CD14-positive monocyte (primary cell): ENCODE results near the gene RUNX2. TPM values are rescaled to one million over a fixed set of nuclear protein-coding genes. Genes with fewer than 3 reads are reported as not detected.

Experiments
- DNase-seq, 3 donors: peaks; one replicate each; pipeline ENCODE4 v3.0.0-alpha.2; 2011 to 2022
- H2AFZ ChIP-seq: 2 replicates; pipeline ENCODE4 v1.6.0; 2012; ENCODE audit warnings: mild to moderate bottlenecking, low read depth, low read length, inconsistent platforms; ENCODE audit not compliant: insufficient read depth, poor library complexity, severe bottlenecking
- H3K27ac ChIP-seq, 2 donors: 1 replicate in 1 of 2; 2 replicates in 1 of 2; pipeline ENCODE4 v1.5.1; 2012 to 2013; ENCODE audit warnings: low read length in 2 of 2, control low read depth in 1 of 2, inconsistent platforms in 1 of 2, low read depth in 1 of 2, mild to moderate bottlenecking in 1 of 2
- H3K27me3 ChIP-seq, 2 donors: one replicate each; pipeline versions ENCODE4 v1.6.0 to v1.6.1; 2011 to 2013; ENCODE audit warnings: low read length in 2 of 2; ENCODE audit not compliant: control insufficient read depth in 2 of 2, insufficient read depth in 2 of 2
- H3K36me3 ChIP-seq, 2 donors: replicated peaks in 1 of 2; 1 replicate in 1 of 2; 2 replicates in 1 of 2; pipeline versions ENCODE4 v1.5.1 to v1.6.1; 2012 to 2013; ENCODE audit warnings: low read length in 2 of 2, control low read depth in 1 of 2, inconsistent platforms in 1 of 2, mild to moderate bottlenecking in 1 of 2; ENCODE audit not compliant: insufficient read depth in 2 of 2, control insufficient read depth in 1 of 2
- H3K4me1 ChIP-seq, 2 donors: 1 replicate in 1 of 2; 2 replicates in 1 of 2; pipeline versions ENCODE4 v1.5.1 to v1.6.1; 2012 to 2013; ENCODE audit warnings: low read length in 2 of 2, control low read depth in 1 of 2, inconsistent platforms in 1 of 2, mild to moderate bottlenecking in 1 of 2, moderate library complexity in 1 of 2; ENCODE audit not compliant: insufficient read depth in 2 of 2, control insufficient read depth in 1 of 2
- H3K4me2 ChIP-seq: replicated peaks from 2 replicates; pipeline ENCODE3; 2012; ENCODE audit warnings: low read length, moderate library complexity, mild to moderate bottlenecking; ENCODE audit not compliant: poor library complexity, severe bottlenecking; ENCODE audit errors: extremely low read depth
- H3K4me3 ChIP-seq, 3 experiments: fragments of 200-600 bp in 1 of 3; sonication (generic) in 1 of 3; replicated peaks in 1 of 3; 1 replicate in 2 of 3; 2 replicates in 1 of 3; pipeline ENCODE4 v1.5.1; 2011 to 2013; ENCODE audit warnings: low read length in 3 of 3, mild to moderate bottlenecking in 3 of 3, control low read depth in 2 of 3, low read depth in 2 of 3, inconsistent platforms in 1 of 3, moderate library complexity in 1 of 3
- H3K79me2 ChIP-seq: 2 replicates; pipeline ENCODE4 v1.6.0; 2012; ENCODE audit warnings: mild to moderate bottlenecking, control low read depth, inconsistent platforms, low read length, moderate library complexity; ENCODE audit not compliant: insufficient read depth
- H3K9ac ChIP-seq: 2 replicates; pipeline ENCODE4 v1.6.0; 2017; ENCODE audit warnings: low read length, mild to moderate bottlenecking; ENCODE audit not compliant: insufficient read depth, poor library complexity, severe bottlenecking
- H3K9me3 ChIP-seq, 2 donors: replicated peaks in 1 of 2; 1 replicate in 1 of 2; 2 replicates in 1 of 2; pipeline versions ENCODE4 v1.5.1 to v1.6.1; 2012 to 2013; ENCODE audit warnings: low read length in 2 of 2, control low read depth in 1 of 2; ENCODE audit not compliant: control insufficient read depth in 1 of 2, insufficient read depth in 1 of 2
- H4K20me1 ChIP-seq: 2 replicates; pipeline ENCODE4 v1.6.0; 2012; ENCODE audit warnings: mild to moderate bottlenecking, low read length, control low read depth, moderate library complexity; ENCODE audit not compliant: insufficient read depth
- H3K27ac Mint-ChIP-seq, 7 donors: one replicate each; pipeline ENCODE4 v1.8.0; 2020; ENCODE audit warnings: mild to moderate bottlenecking in 7 of 7, mixed read lengths in 7 of 7, moderate library complexity in 6 of 7, inconsistent platforms in 2 of 7
- H3K27me3 Mint-ChIP-seq, 3 donors: one replicate each; pipeline ENCODE4 v1.8.0; 2021 to 2022; ENCODE audit warnings: low read depth in 3 of 3, mild to moderate bottlenecking in 3 of 3, mixed read lengths in 3 of 3, moderate library complexity in 3 of 3, inconsistent platforms in 1 of 3
- H3K36me3 Mint-ChIP-seq, 2 donors: one replicate each; pipeline ENCODE4 v1.8.0; 2020; ENCODE audit warnings: mixed read lengths in 2 of 2, inconsistent platforms in 1 of 2, mild to moderate bottlenecking in 1 of 2
- H3K4me1 Mint-ChIP-seq: one replicate; pipeline ENCODE4 v1.8.0; 2020; ENCODE audit warnings: mild to moderate bottlenecking, mixed read lengths
- H3K4me3 Mint-ChIP-seq, 2 donors: one replicate each; pipeline ENCODE4 v1.8.0; 2020; ENCODE audit warnings: mild to moderate bottlenecking in 2 of 2, mixed read lengths in 2 of 2, moderate library complexity in 1 of 2
- H3K9me3 Mint-ChIP-seq, 7 donors: one replicate each; pipeline ENCODE4 v1.8.0; 2020 to 2022; ENCODE audit warnings: mixed read lengths in 7 of 7, mild to moderate bottlenecking in 6 of 7, moderate library complexity in 6 of 7, inconsistent platforms in 2 of 7
- CTCF ChIP-seq: fragments of 200-600 bp; IDR thresholded peaks from one replicate; pipeline ENCODE4 v1.8.0; 2022; ENCODE audit warnings: antibody characterized with exemption, mild to moderate bottlenecking
- WGBS: methylation state at CpG from one replicate; pipeline ENCODE4 v1.1.5; 2013; ENCODE audit warnings: missing lambda C conversion rate; ENCODE audit not compliant: insufficient coverage; 5-methylcytosine and 5-hydroxymethylcytosine counted together
- intact Hi-C, 2 donors: fragments of 100-400 bp; cut with micrococcal nuclease; formaldehyde crosslinking; loops; one replicate each; pipeline versions ENCODE4 v1.15.0 to v1.15.1; 2023
- polyA plus RNA-seq, 3 donors: library from polyadenylated mRNA; depleted of rRNA in 1 of 3; unstranded in 2 of 3; stranded (reverse) in 1 of 3; fragments of 300-500 nt in 2 of 3; fragments of >200 nt in 1 of 3; fragmentation: Illumina TruSeq in 2 of 3; gene quantifications; 1 replicate in 2 of 3; 2 replicates in 1 of 3; pipeline ENCODE4 v1.2.3, GENCODE V29; 2012 to 2021

The RUNX2 gene
- polyA plus RNA-seq, 3 donors: 1.3 to 5.0 (median 2.5) TPM

GRCh38 chr6:45658400-45658799, 330.3 kb downstream of the RUNX2 start:
- Histone ChIP-seq H3K79me2 (no peaks in the 10 kb centered on the region), H3K36me3 (no peaks in the 10 kb centered on the region), H3K27ac (no peak overlapping the region), H3K4me3 (no peak overlapping the region), H2AFZ (no peak overlapping the region), H4K20me1 (no peaks in the 10 kb centered on the region), H3K4me1 (peaks cover under 1 to 5% of the 10 kb centered on the region in 2 donors), H3K9ac (no peak overlapping the region), H3K9me3 (no peaks in the 10 kb centered on the region), H3K27me3 (peaks cover 12% of the 10 kb centered on the region in 2 donors), H3K4me2 (no peak overlapping the region)
- intact Hi-C loops: no loop called here
- no CpG with 5 or more reads among the region's 1 CpG for WGBS
- Mint-ChIP-seq H3K9me3 (peaks cover 0 to 8% (median 2%) of the 10 kb centered on the region in 7 donors), H3K36me3 (peaks cover 0 to 5% of the 10 kb centered on the region in 2 donors), H3K27ac (no peak overlapping the region), H3K27me3 (peaks cover 13 to 21% (median 20%) of the 10 kb centered on the region in 3 donors), H3K4me3 (no peak overlapping the region), H3K4me1 (peaks cover 5% of the 10 kb centered on the region)
- TF ChIP-seq CTCF: no peak
- DNase-seq: no peak

GRCh38 chr6:45658958-45659357, 330.8 kb downstream of the RUNX2 start:
- Histone ChIP-seq H3K4me1 (peaks cover 6 to 10% of the 10 kb centered on the region in 2 donors), H3K9ac (no peak overlapping the region), H3K4me3 (no peak overlapping the region), H2AFZ (no peak overlapping the region), H3K4me2 (no peak overlapping the region), H3K27ac (no peak overlapping the region), H3K79me2 (no peaks in the 10 kb centered on the region), H3K27me3 (peaks cover 12 to 17% of the 10 kb centered on the region in 2 donors), H3K9me3 (no peaks in the 10 kb centered on the region), H3K36me3 (no peaks in the 10 kb centered on the region), H4K20me1 (no peaks in the 10 kb centered on the region)
- H3K9me3 Mint-ChIP-seq: peaks cover 0 to 12% (median 2%) of the 10 kb centered on the region in 7 donors
- peaks cover 8% of the 10 kb centered on the region for H3K4me1 Mint-ChIP-seq
- no peak for DNase-seq
- intact Hi-C loops: no loop called here
- H3K36me3 Mint-ChIP-seq: peaks cover 0 to 5% of the 10 kb centered on the region in 2 donors
- TF ChIP-seq CTCF: no peak
- WGBS: 64% methylated on average over 4 of the region's 5 CpGs
- H3K27me3 Mint-ChIP-seq: peaks cover 18 to 26% (median 24%) of the 10 kb centered on the region in 3 donors
- peak overlapping the region in 1 of 7 donors; percentile 34 for H3K27ac Mint-ChIP-seq
- no peak overlapping the region for H3K4me3 Mint-ChIP-seq
